Neuronal stem cell (in vitro differentiated cells): Measurements from ENCODE around the gene CTSV.
"Not testable (repeated sequence)": the region's sequence is repeated elsewhere in the genome, so short reads cannot be mapped to it uniquely, and the experiment has no call there.

ENCODE experiments used
- DNase-seq: peaks from one replicate; pipeline ENCODE4 v3.0.0-alpha.2; 2013; ENCODE audit warnings: low spot score
- H2AFZ ChIP-seq: one replicate; pipeline ENCODE4 v1.6.1; 2013; ENCODE audit warnings: mild to moderate bottlenecking, low read length, inconsistent platforms
- H2AK5ac ChIP-seq: 2 replicates; pipeline ENCODE4 v1.6.1; 2013; ENCODE audit warnings: low read depth, mild to moderate bottlenecking, inconsistent platforms, low read length, moderate library complexity, mixed read lengths
- H2BK120ac ChIP-seq: 2 replicates; pipeline ENCODE4 v1.6.1; 2013; ENCODE audit warnings: low read depth, mild to moderate bottlenecking, inconsistent platforms, low read length, moderate library complexity, mixed read lengths
- H2BK12ac ChIP-seq: one replicate; pipeline ENCODE4 v1.6.1; 2013; ENCODE audit warnings: low read length, inconsistent platforms
- H2BK15ac ChIP-seq: 2 replicates; pipeline ENCODE4 v1.6.1; 2013; ENCODE audit warnings: mild to moderate bottlenecking, low read length, inconsistent platforms, mixed read lengths
- H2BK5ac ChIP-seq: one replicate; pipeline ENCODE4 v1.6.1; 2013; ENCODE audit warnings: inconsistent platforms, mild to moderate bottlenecking, low read length, moderate library complexity
- H3K14ac ChIP-seq: one replicate; pipeline ENCODE4 v1.6.1; 2013; ENCODE audit warnings: low read length, inconsistent platforms
- H3K18ac ChIP-seq: 2 replicates; pipeline ENCODE4 v1.6.1; 2013; ENCODE audit warnings: low read length, inconsistent platforms
- H3K23ac ChIP-seq: 2 replicates; pipeline ENCODE4 v1.6.1; 2013; ENCODE audit warnings: low read depth, mild to moderate bottlenecking, mixed read lengths, low read length, inconsistent platforms; ENCODE audit not compliant: poor library complexity
- H3K27ac ChIP-seq: replicated peaks from 3 replicates; pipeline ENCODE4 v1.5.1; 2013; ENCODE audit warnings: low read length, inconsistent platforms
- H3K27me3 ChIP-seq, 3 experiments: 2 replicates each; pipeline ENCODE4 v1.6.1; 2013; ENCODE audit warnings: low read length in 3 of 3, mild to moderate bottlenecking in 2 of 3, inconsistent platforms in 1 of 3, low read depth in 1 of 3, mixed read lengths in 1 of 3, moderate library complexity in 1 of 3; ENCODE audit not compliant: control insufficient read depth in 3 of 3, insufficient read depth in 3 of 3
- H3K36me3 ChIP-seq, 2 donors: replicated peaks in 1 of 2; 2 replicates each; pipeline ENCODE4 v1.6.1; 2013; ENCODE audit warnings: low read length in 2 of 2; ENCODE audit not compliant: control insufficient read depth in 2 of 2, insufficient read depth in 2 of 2
- H3K4ac ChIP-seq: 2 replicates; pipeline ENCODE4 v1.6.1; 2013; ENCODE audit warnings: inconsistent platforms, mild to moderate bottlenecking, low read length, moderate library complexity
- H3K4me1 ChIP-seq, 2 donors: 1 replicate in 1 of 2; 2 replicates in 1 of 2; pipeline ENCODE4 v1.6.1; 2013; ENCODE audit warnings: low read length in 2 of 2, low read depth in 1 of 2; ENCODE audit not compliant: control insufficient read depth in 2 of 2, insufficient read depth in 1 of 2
- H3K4me2 ChIP-seq: one replicate; pipeline ENCODE4 v1.6.1; 2013; ENCODE audit warnings: mild to moderate bottlenecking, low read length, inconsistent platforms; ENCODE audit not compliant: insufficient read depth, poor library complexity, severe bottlenecking
- H3K4me3 ChIP-seq, 2 donors: 2 replicates each; pipeline ENCODE4 v1.5.1; 2013; ENCODE audit warnings: low read length in 2 of 2, mild to moderate bottlenecking in 2 of 2, inconsistent platforms in 1 of 2, moderate library complexity in 1 of 2
- H3K79me1 ChIP-seq: one replicate; pipeline ENCODE4 v1.6.1; 2013; ENCODE audit warnings: low read depth, mild to moderate bottlenecking, inconsistent platforms, low read length, moderate library complexity
- H3K9ac ChIP-seq: one replicate; pipeline ENCODE4 v1.6.1; 2013; ENCODE audit warnings: mild to moderate bottlenecking, low read depth, low read length, inconsistent platforms; ENCODE audit not compliant: poor library complexity
- H3K9me3 ChIP-seq, 2 donors: replicated peaks in 1 of 2; 2 replicates each; pipeline versions ENCODE3 to v1.6.1; 2013; ENCODE audit warnings: low read length in 2 of 2, mild to moderate bottlenecking in 2 of 2, inconsistent platforms in 1 of 2, low read depth in 1 of 2, mixed read lengths in 1 of 2, moderate library complexity in 1 of 2; ENCODE audit not compliant: control insufficient read depth in 2 of 2, insufficient read depth in 1 of 2
- H4K8ac ChIP-seq: one replicate; pipeline ENCODE4 v1.6.1; 2013; ENCODE audit warnings: low read depth, mild to moderate bottlenecking, inconsistent platforms, low read length, moderate library complexity
- H4K91ac ChIP-seq: one replicate; pipeline ENCODE4 v1.6.1; 2013; ENCODE audit warnings: low read length, low read depth, mild to moderate bottlenecking, inconsistent platforms; ENCODE audit not compliant: poor library complexity
- WGBS, 2 donors: extraction: QIAGEN DNeasy Blood & Tissue Kit; methylation state at CpG; one replicate each; pipeline ENCODE4 v1.1.7; 2013; ENCODE audit warnings: missing lambda C conversion rate in 2 of 2, mixed read lengths in 1 of 2; ENCODE audit not compliant: insufficient read length in 2 of 2, insufficient replicate concordance in 1 of 2; ENCODE audit errors: extremely low coverage in 2 of 2; 5-methylcytosine and 5-hydroxymethylcytosine counted together

CTSV gene

GRCh38 chr9:97077452-97078295 is 38.7 kb upstream of the CTSV start:
- H4K8ac ChIP-seq = peak overlapping the region; percentile 17
- H3K36me3 ChIP-seq = no peaks in the 10 kb centered on the region
- no CpG with 5 or more reads among the region's 37 CpGs for WGBS, 2 donors
- no peak overlapping the region for H2BK12ac ChIP-seq
- no peak for DNase-seq
- H2BK15ac ChIP-seq = no peak overlapping the region
- no peak overlapping the region for H2BK5ac ChIP-seq
- H3K23ac ChIP-seq = no peak overlapping the region
- H3K79me1 ChIP-seq = no peaks in the 10 kb centered on the region
- H3K18ac ChIP-seq = no peak overlapping the region
- H3K14ac ChIP-seq = peak overlapping the region; percentile 38
- H3K9ac ChIP-seq = no peak overlapping the region
- peaks cover 0 to 1% (median 0%) of the 10 kb centered on the region in 3 experiments for H3K27me3 ChIP-seq
- H3K4me1 ChIP-seq = peaks cover 1 to 3% of the 10 kb centered on the region in 2 donors
- no peak overlapping the region for H4K91ac ChIP-seq
- no peaks in the 10 kb centered on the region for H3K9me3 ChIP-seq
- no peak overlapping the region for H3K4ac ChIP-seq
- no peak overlapping the region for H2BK120ac ChIP-seq
- no peak overlapping the region for H2AK5ac ChIP-seq
- no peak overlapping the region for H3K4me3 ChIP-seq
- H3K4me2 ChIP-seq = no peak overlapping the region
- no peak overlapping the region for H3K27ac ChIP-seq
- no peak overlapping the region for H2AFZ ChIP-seq

GRCh38 chr9:97076731-97077451 is 37.9 kb upstream of the CTSV start:
- H3K4ac ChIP-seq, H2BK15ac ChIP-seq, H3K18ac ChIP-seq, H3K4me1 ChIP-seq, H3K27me3 ChIP-seq, H2BK12ac ChIP-seq, H3K9ac ChIP-seq, H3K36me3 ChIP-seq, H3K23ac ChIP-seq, H2AK5ac ChIP-seq, H3K14ac ChIP-seq, H3K79me1 ChIP-seq, H3K9me3 ChIP-seq, H2BK5ac ChIP-seq, H3K4me3 ChIP-seq, H4K91ac ChIP-seq, DNase-seq, H3K4me2 ChIP-seq, H2AFZ ChIP-seq, H3K27ac ChIP-seq, H2BK120ac ChIP-seq: not testable (repeated sequence)
- WGBS, 2 donors = no CpG with 5 or more reads among the region's 56 CpGs
- H4K8ac ChIP-seq = peak overlapping the region; percentile 17

GRCh38 chr9:97076238-97076637 is 37.3 kb upstream of the CTSV start:
- H2BK5ac ChIP-seq = no peak overlapping the region
- peaks cover 0 to 8% (median 0%) of the 10 kb centered on the region in 3 experiments for H3K27me3 ChIP-seq
- no peak overlapping the region for H2BK12ac ChIP-seq
- no peak overlapping the region for H3K14ac ChIP-seq
- peak overlapping the region; percentile 38 for H3K18ac ChIP-seq
- no peaks in the 10 kb centered on the region for H3K9me3 ChIP-seq
- no peak overlapping the region for H4K8ac ChIP-seq
- no peak overlapping the region for H3K23ac ChIP-seq
- no peak overlapping the region for H3K4me2 ChIP-seq
- no CpG with 5 or more reads among the region's 11 CpGs for WGBS, 2 donors
- H3K9ac ChIP-seq = no peak overlapping the region
- no peaks in the 10 kb centered on the region for H3K79me1 ChIP-seq
- H4K91ac ChIP-seq = no peak overlapping the region
- no peak overlapping the region for H2BK15ac ChIP-seq
- H3K27ac ChIP-seq = no peak overlapping the region
- no peak overlapping the region for H2AK5ac ChIP-seq
- no peak for DNase-seq
- no peaks in the 10 kb centered on the region for H3K36me3 ChIP-seq
- no peak overlapping the region for H2BK120ac ChIP-seq
- peaks cover 1 to 3% of the 10 kb centered on the region in 2 donors for H3K4me1 ChIP-seq
- H3K4ac ChIP-seq = no peak overlapping the region
- no peak overlapping the region for H2AFZ ChIP-seq
- H3K4me3 ChIP-seq = no peak overlapping the region

- Histone ChIP-seq H3K4me1 (peaks cover 1 to 3% of the 10 kb centered on the region in 2 donors), H2AK5ac (no peak overlapping the region), H3K4ac (no peak overlapping the region), H3K4me3 (no peak overlapping the region), H3K79me1 (no peaks in the 10 kb centered on the region), H2AFZ (peak overlapping the region; percentile 40), H2BK12ac (no peak overlapping the region), H4K8ac (no peak overlapping the region), H2BK120ac (no peak overlapping the region), H3K9ac (no peak overlapping the region), H3K14ac (no peak overlapping the region), H2BK5ac (no peak overlapping the region), H3K23ac (no peak overlapping the region), H3K27me3 (peaks cover 0 to 8% (median 0%) of the 10 kb centered on the region in 3 experiments), H3K18ac (no peak overlapping the region), H3K27ac (no peak overlapping the region), H4K91ac (no peak overlapping the region), H3K4me2 (no peak overlapping the region), H2BK15ac (no peak overlapping the region), H3K36me3 (no peaks in the 10 kb centered on the region), H3K9me3 (no peaks in the 10 kb centered on the region)
- DNase-seq = no peak
- no CpG with 5 or more reads among the region's 6 CpGs for WGBS, 2 donors
Measured at GRCh38 chr9:97075289-97075985, 36.5 kb upstream of the CTSV start.
